ENCODE data around the gene IRAK2. TPM values are rescaled to one million over a fixed set of nuclear protein-coding genes. Genes with fewer than 3 reads are reported as not detected.
A peak's percentile ranks its signal among the peaks of the same experiment; 100 is the strongest.

IRAK2 gene
- total and polyA plus RNA-seq, 2 donors (not counting 1 experiment from before 2014, with no cell fraction given) = 1.5 to 6.6 TPM

DNA sequence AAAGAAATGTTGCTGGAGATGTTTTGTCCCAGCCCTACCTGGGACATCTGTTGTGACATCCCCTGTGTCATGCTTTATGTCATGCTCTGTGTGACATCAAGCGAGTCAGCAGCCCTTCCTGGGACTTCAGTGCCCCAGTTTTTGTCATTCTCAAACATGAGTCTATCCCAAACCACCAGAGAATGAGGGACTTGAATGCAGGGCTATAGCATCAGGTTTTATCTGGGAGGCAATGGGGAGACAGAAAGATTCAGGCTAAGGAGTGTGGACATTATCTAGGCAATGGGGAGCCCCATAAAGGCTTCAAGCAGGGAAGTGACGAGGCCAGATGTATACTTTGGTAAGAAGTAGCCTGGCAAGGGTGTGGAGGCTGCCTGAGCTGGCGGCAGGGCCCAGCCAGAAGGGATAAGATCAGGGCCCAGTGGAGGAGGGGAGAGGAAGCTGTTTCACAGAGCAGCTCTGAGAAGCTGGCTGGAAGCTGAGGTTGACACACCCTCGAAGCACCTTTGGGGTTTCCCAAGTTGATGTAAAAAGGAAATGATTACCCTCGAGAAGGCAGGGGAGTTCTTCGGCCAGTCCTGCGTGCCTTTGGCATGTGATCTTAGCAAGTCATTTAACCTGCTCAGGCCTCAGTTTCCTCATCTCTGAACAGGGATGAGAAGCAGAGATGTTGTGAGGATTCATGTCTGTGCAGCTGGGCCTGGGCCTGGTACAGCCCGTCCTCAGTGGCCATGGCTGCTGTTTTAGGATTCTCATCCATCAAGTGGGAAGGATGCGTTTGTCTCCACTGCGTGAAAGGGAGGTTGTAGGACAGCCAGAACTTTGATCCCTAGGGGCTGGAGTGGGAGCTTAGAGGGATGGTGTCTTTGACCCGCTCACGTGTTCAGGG, 34.3 kb downstream of the IRAK2 start:
- H3K4me1 ChIP-seq (ENCODE audit: control insufficient read depth, extremely low read depth, insufficient read depth, low read length) = peaks cover 6% of the 10 kb centered on the region
- H3K9ac ChIP-seq (ENCODE audit: insufficient read depth, low read length) = no peak overlapping the region
- H2AFZ ChIP-seq (ENCODE audit: low read length) = peak overlapping the region; percentile 15
- H3K36me3 ChIP-seq (ENCODE audit: control insufficient read depth, insufficient read depth, low read length) = no peaks in the 10 kb centered on the region
- H3K4me2 ChIP-seq (ENCODE audit: extremely low read depth, insufficient read depth, low read length) = no peak overlapping the region
- H3K4me3 ChIP-seq (replicated peaks in 1 of 4; ENCODE audit: control extremely low read depth in 1 of 4, insufficient read depth in 1 of 4, low read depth in 3 of 4, low read length in 4 of 4) = no peak overlapping the region
- TF ChIP-seq, protein P1, sequence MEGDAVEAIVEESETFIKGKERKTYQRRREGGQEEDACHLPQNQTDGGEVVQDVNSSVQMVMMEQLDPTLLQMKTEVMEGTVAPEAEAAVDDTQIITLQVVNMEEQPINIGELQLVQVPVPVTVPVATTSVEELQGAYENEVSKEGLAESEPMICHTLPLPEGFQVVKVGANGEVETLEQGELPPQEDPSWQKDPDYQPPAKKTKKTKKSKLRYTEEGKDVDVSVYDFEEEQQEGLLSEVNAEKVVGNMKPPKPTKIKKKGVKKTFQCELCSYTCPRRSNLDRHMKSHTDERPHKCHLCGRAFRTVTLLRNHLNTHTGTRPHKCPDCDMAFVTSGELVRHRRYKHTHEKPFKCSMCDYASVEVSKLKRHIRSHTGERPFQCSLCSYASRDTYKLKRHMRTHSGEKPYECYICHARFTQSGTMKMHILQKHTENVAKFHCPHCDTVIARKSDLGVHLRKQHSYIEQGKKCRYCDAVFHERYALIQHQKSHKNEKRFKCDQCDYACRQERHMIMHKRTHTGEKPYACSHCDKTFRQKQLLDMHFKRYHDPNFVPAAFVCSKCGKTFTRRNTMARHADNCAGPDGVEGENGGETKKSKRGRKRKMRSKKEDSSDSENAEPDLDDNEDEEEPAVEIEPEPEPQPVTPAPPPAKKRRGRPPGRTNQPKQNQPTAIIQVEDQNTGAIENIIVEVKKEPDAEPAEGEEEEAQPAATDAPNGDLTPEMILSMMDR (conservative IDR thresholded peaks at IDR 0.05 in 1 of 2, IDR thresholded peaks at IDR 0.05 in 1 of 2; ENCODE audit: low read depth in 1 of 2, low read length in 2 of 2) = no peak
- TF ChIP-seq EZH2 (IDR thresholded peaks at IDR 0.05; ENCODE audit: low read length, missing control alignments) = no peak
- DNase-seq (ENCODE audit: low read depth in 2 of 2) = peak; percentile 33 to 69
- no peaks in the 10 kb centered on the region for H3K9me3 ChIP-seq (ENCODE audit: control insufficient read depth, insufficient read depth, low read depth, low read length)
- no peaks in the 10 kb centered on the region for H3K79me2 ChIP-seq (ENCODE audit: control insufficient read depth, insufficient read depth, low read length)
- H3K27me3 ChIP-seq (ENCODE audit: control insufficient read depth, insufficient read depth, low read length) = no peaks in the 10 kb centered on the region
- H4K20me1 ChIP-seq (ENCODE audit: control insufficient read depth, extremely low read depth, insufficient read depth, low read length) = no peaks in the 10 kb centered on the region
- peak overlapping the region; percentile 8 for H3K27ac ChIP-seq (ENCODE audit: insufficient read depth, low read length)

DNA sequence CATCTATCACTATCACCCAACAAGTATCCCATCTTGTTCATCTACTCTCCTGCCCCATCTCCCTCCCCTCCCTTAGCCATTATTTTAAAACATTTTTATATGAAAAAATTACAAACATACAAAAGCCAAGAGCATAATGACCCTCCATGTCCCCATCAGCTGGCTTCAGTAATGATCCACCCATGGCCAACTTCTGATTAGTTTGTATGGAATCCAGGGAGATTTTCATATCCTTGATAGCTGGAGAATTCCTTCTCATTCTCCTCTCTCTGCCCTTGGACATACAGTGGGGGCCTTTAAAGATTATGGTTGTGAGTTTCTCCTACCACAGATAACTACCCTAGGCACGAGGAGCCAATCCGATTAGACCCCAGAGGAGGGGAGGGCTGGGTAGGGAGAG, 40.2 kb downstream of the IRAK2 start:
- Histone ChIP-seq H3K9me3 (ENCODE audit: control insufficient read depth, insufficient read depth, low read depth, low read length) (no peaks in the 10 kb centered on the region), H3K4me1 (ENCODE audit: control insufficient read depth, extremely low read depth, insufficient read depth, low read length) (peaks cover 16% of the 10 kb centered on the region), H4K20me1 (ENCODE audit: control insufficient read depth, extremely low read depth, insufficient read depth, low read length) (no peaks in the 10 kb centered on the region), H2AFZ (ENCODE audit: low read length) (no peak overlapping the region), H3K9ac (ENCODE audit: insufficient read depth, low read length) (no peak overlapping the region), H3K27ac (ENCODE audit: insufficient read depth, low read length) (peak overlapping the region; percentile 87), H3K36me3 (ENCODE audit: control insufficient read depth, insufficient read depth, low read length) (no peaks in the 10 kb centered on the region), H3K79me2 (ENCODE audit: control insufficient read depth, insufficient read depth, low read length) (no peaks in the 10 kb centered on the region), H3K4me3 (replicated peaks in 1 of 4; ENCODE audit: control extremely low read depth in 1 of 4, insufficient read depth in 1 of 4, low read depth in 3 of 4, low read length in 4 of 4) (no peak overlapping the region), H3K4me2 (ENCODE audit: extremely low read depth, insufficient read depth, low read length) (peak overlapping the region; percentile 78), H3K27me3 (ENCODE audit: control insufficient read depth, insufficient read depth, low read length) (no peaks in the 10 kb centered on the region)
- DNase-seq (ENCODE audit: low read depth in 2 of 2) = peak in 1 of 2 donors; percentile 38
- TF ChIP-seq, protein P1 (conservative IDR thresholded peaks at IDR 0.05 in 1 of 2, IDR thresholded peaks at IDR 0.05 in 1 of 2; ENCODE audit: low read depth in 1 of 2, low read length in 2 of 2) = no peak
- TF ChIP-seq EZH2 (IDR thresholded peaks at IDR 0.05; ENCODE audit: low read length, missing control alignments) = no peak

DNA sequence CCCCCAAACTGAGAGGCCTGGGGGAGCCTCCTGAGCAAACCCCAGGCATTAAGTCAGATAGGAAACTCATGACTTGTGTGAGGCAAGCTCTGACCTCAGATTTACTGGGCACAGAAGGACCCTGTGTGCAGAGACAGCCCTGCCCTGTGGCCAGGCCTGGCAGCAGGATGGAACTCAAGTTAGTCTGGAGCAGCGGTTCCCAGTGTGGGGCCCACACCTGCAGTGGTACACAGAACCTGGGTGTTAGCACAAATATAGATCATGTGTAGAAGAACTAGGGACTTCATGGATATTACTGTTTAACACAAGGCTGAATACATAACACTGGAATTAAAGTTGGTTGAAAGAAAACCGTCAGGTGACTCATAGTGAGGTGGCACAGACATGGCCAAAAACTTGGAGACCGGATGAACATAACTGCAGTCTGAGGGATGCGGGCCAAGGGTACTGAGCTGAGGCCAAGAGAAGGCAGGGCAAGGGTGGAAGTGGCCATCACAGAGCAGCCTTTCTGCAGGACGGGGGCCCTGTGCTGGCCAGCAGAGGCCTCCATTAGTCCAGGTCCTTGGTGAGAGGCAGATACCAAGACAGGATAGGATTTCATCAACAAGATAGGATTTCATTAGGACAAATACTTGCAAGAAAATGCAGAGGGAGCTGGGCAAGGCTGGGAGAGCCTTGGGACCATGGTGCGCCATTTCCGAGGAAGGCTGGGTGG, 40.9 kb downstream of the IRAK2 start:
- Histone ChIP-seq H3K4me3 (replicated peaks in 1 of 4; ENCODE audit: control extremely low read depth in 1 of 4, insufficient read depth in 1 of 4, low read depth in 3 of 4, low read length in 4 of 4) (no peak overlapping the region), H3K27ac (ENCODE audit: insufficient read depth, low read length) (peak overlapping the region; percentile 87)

More for the DNA sequence above, 40.9 kb downstream of the IRAK2 start:
- Histone ChIP-seq H3K4me1 (ENCODE audit: control insufficient read depth, extremely low read depth, insufficient read depth, low read length) (peaks cover 16% of the 10 kb centered on the region), H3K4me2 (ENCODE audit: extremely low read depth, insufficient read depth, low read length) (peak overlapping the region; percentile 78), H3K79me2 (ENCODE audit: control insufficient read depth, insufficient read depth, low read length) (no peaks in the 10 kb centered on the region), H3K9ac (ENCODE audit: insufficient read depth, low read length) (no peak overlapping the region), H3K27me3 (ENCODE audit: control insufficient read depth, insufficient read depth, low read length) (no peaks in the 10 kb centered on the region), H4K20me1 (ENCODE audit: control insufficient read depth, extremely low read depth, insufficient read depth, low read length) (no peaks in the 10 kb centered on the region), H3K9me3 (ENCODE audit: control insufficient read depth, insufficient read depth, low read depth, low read length) (no peaks in the 10 kb centered on the region), H3K36me3 (ENCODE audit: control insufficient read depth, insufficient read depth, low read length) (no peaks in the 10 kb centered on the region), H2AFZ (ENCODE audit: low read length) (no peak overlapping the region)
- DNase-seq (ENCODE audit: low read depth in 2 of 2) = peak; percentile 93 to 94
- TF ChIP-seq, protein P1 (conservative IDR thresholded peaks at IDR 0.05 in 1 of 2, IDR thresholded peaks at IDR 0.05 in 1 of 2; ENCODE audit: low read depth in 1 of 2, low read length in 2 of 2) = no peak
- TF ChIP-seq EZH2 (IDR thresholded peaks at IDR 0.05; ENCODE audit: low read length, missing control alignments) = no peak

Measured in fibroblast of lung (primary cell).